Transverse colon (tissue), 4 donors: ENCODE measurements around the gene ZKSCAN1.

ENCODE experiments used
- CTCF ChIP-seq, 5 experiments: fragments of 200-600 bp in 3 of 5; fragments of 450-650 bp in 2 of 5; sonication (generic) in 3 of 5; IDR thresholded peaks; 1 replicate in 2 of 5; 2 replicates in 3 of 5; pipeline ENCODE4 v1.5.1; 2016 to 2017; ENCODE audit warnings: antibody characterized with exemption in 5 of 5, inconsistent platforms in 3 of 5, mild to moderate bottlenecking in 2 of 5, moderate library complexity in 1 of 5
- EP300 ChIP-seq: sonication (generic); formaldehyde crosslinking; IDR thresholded peaks from one replicate; pipeline ENCODE4 v1.6.1; 2017; ENCODE audit warnings: antibody characterized with exemption, low read depth
- POLR2A ChIP-seq: fragments of 450-650 bp; IDR thresholded peaks from one replicate; pipeline ENCODE4 v1.6.1; 2016; ENCODE audit warnings: antibody characterized with exemption, mild to moderate bottlenecking, moderate library complexity
- POLR2AphosphoS5 ChIP-seq, 3 donors: sonication (generic); formaldehyde crosslinking; IDR thresholded peaks; one replicate each; pipeline ENCODE4 v1.6.1; 2016; ENCODE audit warnings: antibody characterized with exemption in 3 of 3

GRCh38 chr7:100071018-100071723, 55.8 kb downstream of the ZKSCAN1 start:
- no peak for TF ChIP-seq POLR2A
- TF ChIP-seq CTCF (IDR thresholded peaks at IDR 0.05) = no peak
- TF ChIP-seq EP300 = no peak
- no peak for TF ChIP-seq POLR2AphosphoS5 (IDR thresholded peaks at IDR 0.05)
